ENCODE measurements around the gene PCGF2. TPM values are rescaled to one million over a fixed set of nuclear protein-coding genes. Genes with fewer than 3 reads are reported as not detected.

The PCGF2 gene
- total and polyA plus RNA-seq, 9 of the 15 experiments (the other 6 are each of a cell fraction or from before 2014, with no cell fraction given) = 1.3 to 33.4 (median 7.0) TPM

- Histone ChIP-seq H3K4me1 (replicated peaks in 1 of 2; ENCODE audit: control insufficient read depth in 2 of 2, insufficient read depth in 2 of 2, low read length in 2 of 2) (peaks cover 17 to 36% of the 10 kb centered on the region in 2 experiments), H3K79me2 (ENCODE audit: control insufficient read depth, insufficient read depth, low read length) (no peaks in the 10 kb centered on the region), H3K27ac (ENCODE audit: extremely low read depth, low read depth, low read length) (no peak overlapping the region), H2AFZ (ENCODE audit: low read depth, low read length) (no peak overlapping the region), H3K4me2 (ENCODE audit: insufficient read depth, low read length) (no peak overlapping the region), H4K20me1 (replicated peaks; ENCODE audit: control insufficient read depth, insufficient read depth, low read length) (no peaks in the 10 kb centered on the region), H3K27me3 (ENCODE audit: control insufficient read depth in 2 of 2, insufficient read depth in 2 of 2, low read length in 2 of 2) (no peaks in the 10 kb centered on the region), H3K9me1 (ENCODE audit: control insufficient read depth, insufficient read depth, low read length) (no peaks in the 10 kb centered on the region), H3K9ac (ENCODE audit: insufficient read depth in 1 of 2, low read depth in 2 of 2, low read length in 2 of 2) (no peak overlapping the region; a peak in 1 of 4 replicates), H3K4me3 (no peak overlapping the region), H3K36me3 (ENCODE audit: control insufficient read depth, insufficient read depth, low read length) (no peaks in the 10 kb centered on the region), H3K9me3 (replicated peaks; ENCODE audit: control insufficient read depth, insufficient read depth, low read depth, low read length) (no peaks in the 10 kb centered on the region)
- DNase-seq (ENCODE audit: extremely low read depth in 1 of 4, low spot score in 3 of 4) (no peak), ATAC-seq (no peak), FAIRE-seq (no peak)
- 32% methylated on average over 4 of the region's 4 CpGs for WGBS (ENCODE audit: insufficient coverage, low coverage, missing lambda C conversion rate)
- ChIA-PET POLR2A (interaction anchor here (0.6 to 1.2 kb wide), 5 partner anchors 12 to 38 kb away, joined by 3 to 4 read pairs (median 3); no protein-coding TSS in a partner anchor), CTCF (ENCODE audit: low intra/inter-chr PET ratio) (no interaction called here)
- TF ChIP-seq ELK3 (CRISPR knock-in tag; IDR thresholded peaks at IDR 0.05) = no peak
- TF ChIP-seq SMARCA5 (IDR thresholded peaks at IDR 0.05) = no peak
- TF ChIP-seq PATZ1 (CRISPR knock-in tag; IDR thresholded peaks at IDR 0.05; ENCODE audit: borderline replicate concordance) = no peak
- in situ Hi-C loops (cut with MboI) = no loop called here
- intact Hi-C loops (cut with micrococcal nuclease) = no loop called here
- BruUV-seq (replicated peaks) = no TSS peak
Observed at GRCh38 chr17:38697061-38697820, 50.9 kb downstream of the PCGF2 start.

All from K562 (cell line).